ENCODE measurements around the gene ANKRD22. TPM values are rescaled to one million over a fixed set of nuclear protein-coding genes. Genes with fewer than 3 reads are reported as not detected.

Gene ANKRD22
- total RNA-seq, 2 donors from 2014 or later = 26.6 to 28.2 TPM

GRCh38 chr10:88805361-88805760 is 46.3 kb downstream of the ANKRD22 start:
- H3K27ac ChIP-seq = no peak overlapping the region
- no peaks in the 10 kb centered on the region for H3K27me3 ChIP-seq
- H3K9me3 ChIP-seq = no peaks in the 10 kb centered on the region
- H3K4me1 ChIP-seq = no peaks in the 10 kb centered on the region
- H3K36me3 ChIP-seq = no peaks in the 10 kb centered on the region
- intact Hi-C loops (cut with DNase I) = loop anchor here (5.0 to 10.0 kb wide), 2 partner anchors 118 to 231 kb away; no protein-coding TSS in a partner anchor
- no peak for DNase-seq
- no peak overlapping the region for H3K4me3 ChIP-seq
- TF ChIP-seq CTCF (IDR thresholded peaks at IDR 0.05) = no peak
- H3K9ac ChIP-seq (ENCODE audit: low read depth in 2 of 2, low read length in 2 of 2) = no peak overlapping the region

- no peaks in the 10 kb centered on the region for H3K9me3 ChIP-seq
- intact Hi-C loops (cut with DNase I) = loop anchor here (10.0 kb wide), 1 partner anchor 229 kb away; no protein-coding TSS in a partner anchor
- no peaks in the 10 kb centered on the region for H3K4me1 ChIP-seq
- DNase-seq = no peak
- no peaks in the 10 kb centered on the region for H3K36me3 ChIP-seq
- H3K27ac ChIP-seq = no peak overlapping the region
- H3K9ac ChIP-seq (ENCODE audit: low read depth in 2 of 2, low read length in 2 of 2) = no peak overlapping the region
- no peak overlapping the region for H3K4me3 ChIP-seq
- H3K27me3 ChIP-seq = no peaks in the 10 kb centered on the region
- no peak for TF ChIP-seq CTCF (IDR thresholded peaks at IDR 0.05)
Measured at GRCh38 chr10:88804083-88804812, 47.4 kb downstream of the ANKRD22 start.

- intact Hi-C loops (cut with DNase I) = loop anchor here (10.0 kb wide), 1 partner anchor 229 kb away; no protein-coding TSS in a partner anchor
Measured at GRCh38 chr10:88803641-88804040, 48.0 kb downstream of the ANKRD22 start.

GRCh38 chr10:88802523-88803285 is 48.9 kb downstream of the ANKRD22 start, which contains the start of gene LIPM:
LIPM (plus strand) TSS chr10:88802730; CDS start chr10:88802897, 167 bp downstream.
- TF ChIP-seq CTCF (IDR thresholded peaks at IDR 0.05) = no peak
- intact Hi-C loops (cut with DNase I) = loop anchor here (10.0 kb wide), 1 partner anchor 228 kb away; no protein-coding TSS in a partner anchor
- DNase-seq = no peak
- no peak within 1 kb of the TSS for H3K4me3 ChIP-seq
- H3K9ac ChIP-seq (ENCODE audit: low read depth in 2 of 2, low read length in 2 of 2) = no peak within 1 kb of the TSS
- H3K27me3 ChIP-seq = no peaks in the 10 kb centered on the region
- H3K27ac ChIP-seq = no peak within 1 kb of the TSS
- no peaks in the 10 kb centered on the region for H3K36me3 ChIP-seq
- H3K9me3 ChIP-seq = no peaks in the 10 kb centered on the region
- no peaks in the 10 kb centered on the region for H3K4me1 ChIP-seq

More at GRCh38 chr10:88803641-88804040, 48.0 kb downstream of the ANKRD22 start:
- no peak overlapping the region for H3K4me3 ChIP-seq
- no peak overlapping the region for H3K9ac ChIP-seq (ENCODE audit: low read depth in 2 of 2, low read length in 2 of 2)
- no peaks in the 10 kb centered on the region for H3K27me3 ChIP-seq
- H3K9me3 ChIP-seq = no peaks in the 10 kb centered on the region
- TF ChIP-seq CTCF (IDR thresholded peaks at IDR 0.05) = no peak
- no peak for DNase-seq
- no peaks in the 10 kb centered on the region for H3K36me3 ChIP-seq
- H3K4me1 ChIP-seq = no peaks in the 10 kb centered on the region
- no peak overlapping the region for H3K27ac ChIP-seq
